HAP-1 (cell line): ENCODE data around the gene SIGLEC9.

Experiments
- DNase-seq, 2 experiments: peaks; one replicate each; pipeline ENCODE4 v3.0.0-alpha.2; 2016 to 2020; ENCODE audit warnings: low spot score in 2 of 2
- H3K27me3 ChIP-seq: fragments of 250-450 bp; sonication (Bioruptor Pico); 2 replicates; pipeline ENCODE4 v1.5.1; 2020; ENCODE audit warnings: low read depth, mild to moderate bottlenecking, moderate library complexity
- H3K36me3 ChIP-seq: fragments of 250-450 bp; sonication (Bioruptor Pico); replicated peaks from 2 replicates; pipeline ENCODE4 v1.5.1; 2020; ENCODE audit warnings: mild to moderate bottlenecking
- H3K4me1 ChIP-seq: fragments of 250-450 bp; sonication (Bioruptor Pico); 2 replicates; pipeline ENCODE4 v1.5.1; 2020; ENCODE audit warnings: mild to moderate bottlenecking
- H3K4me3 ChIP-seq: fragments of 250-450 bp; sonication (Bioruptor Pico); 2 replicates; pipeline ENCODE4 v1.5.1; 2020; ENCODE audit warnings: mild to moderate bottlenecking, moderate library complexity
- H3K9me3 ChIP-seq: fragments of 250-450 bp; sonication (Bioruptor Pico); 2 replicates; pipeline ENCODE4 v1.5.1; 2020; ENCODE audit warnings: mild to moderate bottlenecking, moderate library complexity
- in situ Hi-C: fragments of 300-500 bp; cut with MboI; formaldehyde crosslinking; loops from 3 replicates; pipeline ENCODE4 v1.14.3; 2020; ENCODE audit warnings: low sequenced_read_pairs, inconsistent platforms, mixed read lengths

The SIGLEC9 gene

GRCh38 chr19:51124729-51125128 lies at the start of gene SIGLEC9:
SIGLEC9 (plus strand) TSS chr19:51124906; CDS start chr19:51124975, 69 bp downstream.
- Histone ChIP-seq H3K27me3 (peaks cover 6% of the 10 kb centered on the region; the same call in 1 of the 2 replicates), H3K9me3 (no peaks in the 10 kb centered on the region), H3K4me3 (no peak within 1 kb of the TSS), H3K36me3 (no peaks in the 10 kb centered on the region), H3K4me1 (no peaks in the 10 kb centered on the region)
- no peak for DNase-seq
- in situ Hi-C loops: no loop called here

- no peak for DNase-seq
- Histone ChIP-seq H3K27me3 (no peaks in the 10 kb centered on the region), H3K4me1 (no peaks in the 10 kb centered on the region), H3K4me3 (no peak overlapping the region), H3K9me3 (peaks cover 6% of the 10 kb centered on the region; the same call in 1 of the 2 replicates), H3K36me3 (no peaks in the 10 kb centered on the region)
- in situ Hi-C loops: no loop called here
These were observed 48.7 kb upstream of the SIGLEC9 start for GRCh38 chr19:51075998-51076397.

- H3K4me1 ChIP-seq: no peaks in the 10 kb centered on the region
- H3K36me3 ChIP-seq: no peaks in the 10 kb centered on the region
- in situ Hi-C loops: no loop called here
- peaks cover 6% of the 10 kb centered on the region; the same call in 1 of the 2 replicates for H3K9me3 ChIP-seq
- DNase-seq: no peak
- no peak overlapping the region for H3K4me3 ChIP-seq
- no peaks in the 10 kb centered on the region for H3K27me3 ChIP-seq
These were observed 48.0 kb upstream of the SIGLEC9 start for GRCh38 chr19:51076631-51077213.

- Histone ChIP-seq H3K4me1 (no peaks in the 10 kb centered on the region), H3K36me3 (no peaks in the 10 kb centered on the region), H3K4me3 (no peak overlapping the region), H3K9me3 (peaks cover 6% of the 10 kb centered on the region; the same call in 1 of the 2 replicates), H3K27me3 (no peaks in the 10 kb centered on the region)
- no peak for DNase-seq
- in situ Hi-C loops: no loop called here
These were observed 46.6 kb upstream of the SIGLEC9 start for GRCh38 chr19:51078104-51078503.

GRCh38 chr19:51078731-51079130 lies 46.0 kb upstream of the SIGLEC9 start:
- in situ Hi-C loops: no loop called here
- no peaks in the 10 kb centered on the region for H3K36me3 ChIP-seq
- DNase-seq: no peak
- no peak overlapping the region for H3K4me3 ChIP-seq
- no peaks in the 10 kb centered on the region for H3K4me1 ChIP-seq
- no peaks in the 10 kb centered on the region for H3K27me3 ChIP-seq
- peaks cover 6% of the 10 kb centered on the region; the same call in 1 of the 2 replicates for H3K9me3 ChIP-seq

GRCh38 chr19:51079481-51080110 lies 45.1 kb upstream of the SIGLEC9 start:
- Histone ChIP-seq H3K9me3 (no peaks in the 10 kb centered on the region), H3K27me3 (no peaks in the 10 kb centered on the region), H3K4me1 (no peaks in the 10 kb centered on the region), H3K36me3 (no peaks in the 10 kb centered on the region), H3K4me3 (no peak overlapping the region)
- in situ Hi-C loops: no loop called here
- DNase-seq: no peak

- no peaks in the 10 kb centered on the region for H3K27me3 ChIP-seq
- no peak for DNase-seq
- H3K36me3 ChIP-seq: no peaks in the 10 kb centered on the region
- H3K4me3 ChIP-seq: no peak overlapping the region
- in situ Hi-C loops: no loop called here
- no peaks in the 10 kb centered on the region for H3K9me3 ChIP-seq
- no peaks in the 10 kb centered on the region for H3K4me1 ChIP-seq
These were observed 43.2 kb upstream of the SIGLEC9 start for GRCh38 chr19:51081476-51081875.

GRCh38 chr19:51082611-51083010 lies 42.1 kb upstream of the SIGLEC9 start, which contains the start of gene KLK14:
KLK14 (minus strand) TSS chr19:51082887; CDS start chr19:51082614, 273 bp downstream.
- H3K36me3 ChIP-seq: no peaks in the 10 kb centered on the region
- H3K4me3 ChIP-seq: no peak within 1 kb of the TSS
- in situ Hi-C loops: no loop called here
- no peaks in the 10 kb centered on the region for H3K4me1 ChIP-seq
- no peak for DNase-seq
- H3K9me3 ChIP-seq: no peaks in the 10 kb centered on the region
- H3K27me3 ChIP-seq: no peaks in the 10 kb centered on the region

- H3K4me3 ChIP-seq: no peak overlapping the region
- in situ Hi-C loops: no loop called here
- no peaks in the 10 kb centered on the region for H3K36me3 ChIP-seq
- no peak for DNase-seq
- no peaks in the 10 kb centered on the region for H3K27me3 ChIP-seq
- H3K9me3 ChIP-seq: no peaks in the 10 kb centered on the region
- no peaks in the 10 kb centered on the region for H3K4me1 ChIP-seq
These were observed 41.5 kb upstream of the SIGLEC9 start for GRCh38 chr19:51083181-51083580.

GRCh38 chr19:51083783-51084182 lies 40.9 kb upstream of the SIGLEC9 start:
- Histone ChIP-seq H3K4me1 (no peaks in the 10 kb centered on the region), H3K4me3 (no peak overlapping the region), H3K9me3 (no peaks in the 10 kb centered on the region), H3K27me3 (no peaks in the 10 kb centered on the region), H3K36me3 (no peaks in the 10 kb centered on the region)
- no peak for DNase-seq
- in situ Hi-C loops: no loop called here

- DNase-seq: no peak
- Histone ChIP-seq H3K4me3 (no peak overlapping the region), H3K9me3 (no peaks in the 10 kb centered on the region), H3K4me1 (no peaks in the 10 kb centered on the region), H3K27me3 (no peaks in the 10 kb centered on the region), H3K36me3 (no peaks in the 10 kb centered on the region)
- in situ Hi-C loops: no loop called here
These were observed 40.2 kb upstream of the SIGLEC9 start for GRCh38 chr19:51084505-51084904.

GRCh38 chr19:51086153-51086850 lies 38.4 kb upstream of the SIGLEC9 start:
- Histone ChIP-seq H3K4me1 (no peaks in the 10 kb centered on the region), H3K27me3 (no peaks in the 10 kb centered on the region), H3K36me3 (no peaks in the 10 kb centered on the region), H3K9me3 (no peaks in the 10 kb centered on the region), H3K4me3 (no peak overlapping the region)
- in situ Hi-C loops: no loop called here
- DNase-seq: no peak

GRCh38 chr19:51089786-51090185 lies 34.9 kb upstream of the SIGLEC9 start:
- Histone ChIP-seq H3K27me3 (no peaks in the 10 kb centered on the region), H3K4me3 (no peak overlapping the region), H3K9me3 (no peaks in the 10 kb centered on the region), H3K36me3 (no peaks in the 10 kb centered on the region), H3K4me1 (no peaks in the 10 kb centered on the region)
- no peak for DNase-seq
- in situ Hi-C loops: loop anchor here (5.0 to 10.0 kb wide), 2 partner anchors 67 to 165 kb away; no protein-coding TSS in a partner anchor

GRCh38 chr19:51090471-51090870 lies 34.2 kb upstream of the SIGLEC9 start:
- no peak for DNase-seq
- H3K27me3 ChIP-seq: no peaks in the 10 kb centered on the region
- in situ Hi-C loops: loop anchor here (5.0 to 10.0 kb wide), 2 partner anchors 68 to 166 kb away; no protein-coding TSS in a partner anchor
- H3K4me3 ChIP-seq: no peak overlapping the region
- no peaks in the 10 kb centered on the region for H3K4me1 ChIP-seq
- H3K36me3 ChIP-seq: no peaks in the 10 kb centered on the region
- H3K9me3 ChIP-seq: no peaks in the 10 kb centered on the region
